Progenitor cell of endocrine pancreas (in vitro differentiated cells): Measurements from ENCODE around the gene SPSB2. TPM values are rescaled to one million over a fixed set of nuclear protein-coding genes. Genes with fewer than 3 reads are reported as not detected.

Experiments
- DNase-seq: peaks from one replicate; pipeline ENCODE4 v3.0.0; 2021; ENCODE audit warnings: low spot score; ENCODE audit not compliant: unreplicated experiment
- H3K27ac Mint-ChIP-seq: 2 replicates; pipeline ENCODE4 v1.8.0; 2021; ENCODE audit warnings: mild to moderate bottlenecking, moderate library complexity, mixed read lengths
- H3K27me3 Mint-ChIP-seq: 2 replicates; pipeline ENCODE4 v1.8.0; 2021; ENCODE audit warnings: mixed read lengths
- H3K36me3 Mint-ChIP-seq: 2 replicates; pipeline ENCODE4 v1.8.0; 2022; ENCODE audit warnings: mixed read lengths; ENCODE audit not compliant: insufficient read depth
- H3K4me1 Mint-ChIP-seq: 2 replicates; pipeline ENCODE4 v1.8.0; 2021; ENCODE audit warnings: low read depth, mixed read lengths
- H3K4me3 Mint-ChIP-seq: 2 replicates; pipeline ENCODE4 v1.8.0; 2021; ENCODE audit warnings: low read depth, mild to moderate bottlenecking, moderate library complexity, mixed read lengths
- H3K9me3 Mint-ChIP-seq: 2 replicates; pipeline ENCODE4 v1.8.0; 2021; ENCODE audit warnings: low read depth, mixed read lengths
- CTCF ChIP-seq: fragments of 200-600 bp; sonication (generic); IDR thresholded peaks from one replicate; pipeline ENCODE4 v1.5.0; 2021; ENCODE audit warnings: antibody characterized with exemption, mild to moderate bottlenecking; ENCODE audit not compliant: unreplicated experiment
- total RNA-seq: library from RNA; stranded (reverse); gene quantifications from 2 replicates; pipeline ENCODE4 v1.2.1, GENCODE V29; 2021

SPSB2 gene
- total RNA-seq, 1 donor from 2014 or later = 11.7 TPM

- H3K4me1 Mint-ChIP-seq = peaks cover 24% of the 10 kb centered on the region
These were observed 49.7 kb downstream of the SPSB2 start for GRCh38 chr12:6823182-6824084.

GRCh38 chr12:6822426-6823135 is 50.5 kb downstream of the SPSB2 start:
- DNase-seq = no peak
- Mint-ChIP-seq H3K27me3 (peaks cover 71% of the 10 kb centered on the region), H3K36me3 (no peaks in the 10 kb centered on the region), H3K9me3 (no peaks in the 10 kb centered on the region), H3K4me1 (peaks cover 26% of the 10 kb centered on the region), H3K4me3 (no peak overlapping the region), H3K27ac (no peak overlapping the region)
- TF ChIP-seq CTCF = no peak

More at GRCh38 chr12:6823182-6824084, 49.7 kb downstream of the SPSB2 start:
- Mint-ChIP-seq H3K4me3 (no peak overlapping the region), H3K9me3 (no peaks in the 10 kb centered on the region), H3K36me3 (no peaks in the 10 kb centered on the region), H3K27me3 (peaks cover 70% of the 10 kb centered on the region), H3K27ac (no peak overlapping the region)
- no peak for TF ChIP-seq CTCF
- DNase-seq = no peak

- no peak for TF ChIP-seq CTCF
- DNase-seq = peak; percentile 59
- H3K4me3 Mint-ChIP-seq = peak within 1 kb of the TSS; percentile 67
- peaks cover 67% of the 10 kb centered on the region for H3K27me3 Mint-ChIP-seq
- H3K36me3 Mint-ChIP-seq = no peaks in the 10 kb centered on the region
- H3K4me1 Mint-ChIP-seq = peaks cover 24% of the 10 kb centered on the region
- no peaks in the 10 kb centered on the region for H3K9me3 Mint-ChIP-seq
- H3K27ac Mint-ChIP-seq = peak within 1 kb of the TSS; percentile 47
These were observed 51.3 kb downstream of the SPSB2 start, which contains the start of gene GPR162 for GRCh38 chr12:6821591-6822425. GPR162 (plus strand) TSS chr12:6821821; CDS start chr12:6823899, 2,078 bp downstream.

Other genes with a start within 250 kb of the SPSB2 start
- gene LPAR5, start 237.3 kb downstream of the SPSB2 start, total RNA-seq = 0.27 TPM in 1 of 2 replicates, not detected in the other
- gene ACRBP, start 225.9 kb downstream of the SPSB2 start, total RNA-seq = 5.0 and 5.6 TPM in 2 replicates
- gene ING4, start 210.2 kb downstream of the SPSB2 start, total RNA-seq = 105 and 110 TPM in 2 replicates
- 159 and 164 TPM in 2 replicates for gene ZNF384, start 183.9 kb downstream of the SPSB2 start, total RNA-seq
- gene PIANP, start 172.5 kb downstream of the SPSB2 start, total RNA-seq = 2.0 and 2.4 TPM in 2 replicates
- gene COPS7A, start 149.3 kb downstream of the SPSB2 start, total RNA-seq = 42.6 and 45.5 TPM in 2 replicates
- gene MLF2, start 120.2 kb downstream of the SPSB2 start, total RNA-seq = 281 and 305 TPM in 2 replicates
- gene PTMS, start 106.9 kb downstream of the SPSB2 start, total RNA-seq = 414 and 480 TPM in 2 replicates
- 2.2 and 2.5 TPM in 2 replicates for gene LAG3, start 100.8 kb downstream of the SPSB2 start, total RNA-seq
- gene CD4, start 83.8 kb downstream of the SPSB2 start, total RNA-seq = 1.5 and 2.1 TPM in 2 replicates
- gene GPR162, start 51.5 kb downstream of the SPSB2 start, total RNA-seq = 5.5 and 6.3 TPM in 2 replicates
- 30.6 TPM in 2 replicates for gene P3H3, start 44.9 kb downstream of the SPSB2 start, total RNA-seq
- 5.6 and 7.0 TPM in 2 replicates for gene GNB3, start 32.4 kb downstream of the SPSB2 start, total RNA-seq
- gene CDCA3, start 22.0 kb downstream of the SPSB2 start, total RNA-seq = 36.1 and 40.6 TPM in 2 replicates
- 183 and 185 TPM in 2 replicates for gene USP5, start 21.2 kb downstream of the SPSB2 start, total RNA-seq
- 498 and 505 TPM in 2 replicates for gene TPI1, start 5.8 kb downstream of the SPSB2 start, total RNA-seq
- gene LRRC23, start 31.5 kb upstream of the SPSB2 start, total RNA-seq = 20.7 and 21.5 TPM in 2 replicates
- gene ENO2, start 41.3 kb upstream of the SPSB2 start, total RNA-seq = 77.9 and 79.0 TPM in 2 replicates
- 226 and 250 TPM in 2 replicates for gene ATN1, start 54.7 kb upstream of the SPSB2 start, total RNA-seq
- not detected in 2 replicates for gene RNU7-1, start 70.5 kb upstream of the SPSB2 start, total RNA-seq
- gene C12orf57, start 70.7 kb upstream of the SPSB2 start, total RNA-seq = 268 and 277 TPM in 2 replicates
- 65.4 and 70.2 TPM in 2 replicates for gene PTPN6, start 78.1 kb upstream of the SPSB2 start, total RNA-seq
- gene PHB2, start 97.4 kb upstream of the SPSB2 start, total RNA-seq = 339 and 353 TPM in 2 replicates
- gene EMG1, start 97.6 kb upstream of the SPSB2 start, total RNA-seq = 67.9 and 73.1 TPM in 2 replicates
- 77.9 and 81.8 TPM in 2 replicates for gene LPCAT3, start 145.2 kb upstream of the SPSB2 start, total RNA-seq
- 4.1 and 4.8 TPM in 2 replicates for gene C1S, start 187.4 kb upstream of the SPSB2 start, total RNA-seq
- 10.2 and 10.3 TPM in 2 replicates for gene C1R, start 219.1 kb upstream of the SPSB2 start, total RNA-seq
- 95.9 and 105 TPM in 2 replicates for gene C1RL, start 235.9 kb upstream of the SPSB2 start, total RNA-seq